ENCODE data around the gene NOL3. TPM values are rescaled to one million over a fixed set of nuclear protein-coding genes. Genes with fewer than 3 reads are reported as not detected.
A peak's percentile ranks its signal among the peaks of the same experiment; 100 is the strongest.

NOL3 gene
- total RNA-seq, 2 donors from 2014 or later: 26.2 to 31.0 TPM

DNA sequence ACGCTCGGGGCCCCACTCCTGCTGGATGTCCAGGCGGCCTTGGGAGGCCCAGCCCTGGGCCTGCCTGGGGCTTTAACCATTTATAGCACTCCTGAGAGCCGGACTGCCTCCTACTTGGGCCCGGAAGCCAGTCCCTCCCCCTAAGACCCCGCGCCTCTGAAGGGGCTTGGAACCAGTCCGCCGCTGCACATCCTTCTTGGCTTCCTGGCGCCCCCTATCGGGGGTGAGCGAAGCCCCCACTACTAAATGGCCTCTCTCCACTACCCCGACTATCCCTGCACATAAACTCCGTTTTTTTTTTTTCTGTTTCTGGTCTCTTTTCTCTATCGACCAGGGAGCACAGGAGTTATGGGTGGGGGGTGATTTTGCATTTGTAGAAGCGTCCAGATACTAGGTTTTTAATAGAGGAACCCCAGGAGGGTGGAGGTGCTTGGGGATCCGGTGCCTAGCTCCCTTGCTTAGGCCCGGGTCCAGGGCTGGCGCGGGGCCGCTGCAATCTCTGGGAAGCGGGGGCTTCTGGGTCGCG, 633 bp upstream of the NOL3 start:
- Histone ChIP-seq H3K27ac (peak overlapping the region; percentile 38), H3K36me3 (no peaks in the 10 kb centered on the region), H3K4me1 (peaks cover 24% of the 10 kb centered on the region), H3K4me3 (peak overlapping the region; percentile 34), H3K27me3 (peaks cover 18% of the 10 kb centered on the region), H3K9me3 (no peaks in the 10 kb centered on the region), H3K9ac (ENCODE audit: low read depth in 2 of 2, low read length in 2 of 2) (peak overlapping the region; percentile 28 to 72)
- peak; percentile 58 for DNase-seq
- TF ChIP-seq, protein P1, sequence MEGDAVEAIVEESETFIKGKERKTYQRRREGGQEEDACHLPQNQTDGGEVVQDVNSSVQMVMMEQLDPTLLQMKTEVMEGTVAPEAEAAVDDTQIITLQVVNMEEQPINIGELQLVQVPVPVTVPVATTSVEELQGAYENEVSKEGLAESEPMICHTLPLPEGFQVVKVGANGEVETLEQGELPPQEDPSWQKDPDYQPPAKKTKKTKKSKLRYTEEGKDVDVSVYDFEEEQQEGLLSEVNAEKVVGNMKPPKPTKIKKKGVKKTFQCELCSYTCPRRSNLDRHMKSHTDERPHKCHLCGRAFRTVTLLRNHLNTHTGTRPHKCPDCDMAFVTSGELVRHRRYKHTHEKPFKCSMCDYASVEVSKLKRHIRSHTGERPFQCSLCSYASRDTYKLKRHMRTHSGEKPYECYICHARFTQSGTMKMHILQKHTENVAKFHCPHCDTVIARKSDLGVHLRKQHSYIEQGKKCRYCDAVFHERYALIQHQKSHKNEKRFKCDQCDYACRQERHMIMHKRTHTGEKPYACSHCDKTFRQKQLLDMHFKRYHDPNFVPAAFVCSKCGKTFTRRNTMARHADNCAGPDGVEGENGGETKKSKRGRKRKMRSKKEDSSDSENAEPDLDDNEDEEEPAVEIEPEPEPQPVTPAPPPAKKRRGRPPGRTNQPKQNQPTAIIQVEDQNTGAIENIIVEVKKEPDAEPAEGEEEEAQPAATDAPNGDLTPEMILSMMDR (IDR thresholded peaks at IDR 0.05): peak; percentile 63
- intact Hi-C loops (cut with DNase I): no loop called here

DNA sequence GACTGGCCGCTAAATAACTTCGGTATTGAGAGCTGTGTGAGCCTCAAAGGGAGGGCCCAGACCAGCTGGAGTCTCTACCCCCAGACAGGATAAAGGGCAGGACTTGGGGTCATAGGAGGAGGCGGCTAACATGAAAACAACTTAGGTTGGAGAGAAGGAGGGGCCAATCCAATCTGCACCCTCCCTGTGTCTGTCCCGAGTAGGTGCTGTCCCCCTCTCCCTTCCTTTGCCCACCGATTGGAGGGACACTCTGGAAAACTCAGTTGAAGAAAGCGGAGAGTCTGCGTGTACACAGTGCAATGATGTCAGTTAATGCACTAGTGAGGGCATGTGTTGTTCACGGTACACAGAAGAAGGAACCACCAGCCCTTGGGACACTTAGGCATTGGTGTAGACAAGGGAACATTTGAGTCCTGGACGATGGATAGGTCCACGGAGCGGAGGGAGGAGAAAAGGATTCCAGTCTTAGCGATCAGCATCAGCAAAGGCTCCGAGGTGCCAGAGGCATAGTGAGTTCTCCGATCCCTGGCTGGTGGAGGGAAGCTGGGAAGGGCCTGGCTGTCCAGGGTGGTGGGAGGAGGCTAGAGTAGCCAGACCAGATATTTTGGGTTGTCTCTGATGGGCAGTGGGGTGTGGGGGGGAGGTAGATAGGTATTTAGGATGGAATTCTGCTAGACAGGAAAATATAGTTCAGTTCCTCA, 761 bp downstream of the NOL3 start:
- no peaks in the 10 kb centered on the region for H3K36me3 ChIP-seq
- no peaks in the 10 kb centered on the region for H3K9me3 ChIP-seq
- intact Hi-C loops (cut with DNase I): no loop called here
- H3K27me3 ChIP-seq: peaks cover 4% of the 10 kb centered on the region
- peaks cover 23% of the 10 kb centered on the region for H3K4me1 ChIP-seq
- DNase-seq: peak; percentile 32
- peak overlapping the region; percentile 62 to 65 for H3K9ac ChIP-seq (ENCODE audit: low read depth in 2 of 2, low read length in 2 of 2)
- H3K4me3 ChIP-seq: peak overlapping the region; percentile 34
- peak overlapping the region; percentile 38 for H3K27ac ChIP-seq
- TF ChIP-seq, protein P1 (IDR thresholded peaks at IDR 0.05): no peak

DNA sequence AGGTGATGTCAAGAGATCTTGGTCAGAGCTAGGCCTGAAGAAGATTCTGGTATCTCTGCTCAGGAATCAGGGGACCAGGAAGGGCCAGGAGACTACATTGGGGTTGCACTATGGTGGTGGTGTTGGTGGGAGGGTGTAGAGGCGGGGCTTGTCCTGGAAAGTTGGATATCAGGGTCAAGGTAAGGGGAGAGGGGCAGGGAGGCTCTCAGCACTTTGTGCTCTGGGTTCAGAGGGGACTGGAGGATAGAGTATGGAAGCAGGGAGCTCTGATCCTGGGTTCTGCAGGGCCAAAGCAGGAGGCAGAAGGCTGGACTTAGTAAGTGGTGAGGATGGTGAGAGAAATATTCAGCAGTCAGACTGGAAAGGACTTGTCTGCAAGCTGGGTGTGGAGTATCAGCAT, 3.0 kb downstream of the NOL3 start:
- intact Hi-C loops (cut with DNase I): no loop called here
- TF ChIP-seq, protein P1 (IDR thresholded peaks at IDR 0.05): no peak
- H3K4me3 ChIP-seq: peak overlapping the region; percentile 50

DNA sequence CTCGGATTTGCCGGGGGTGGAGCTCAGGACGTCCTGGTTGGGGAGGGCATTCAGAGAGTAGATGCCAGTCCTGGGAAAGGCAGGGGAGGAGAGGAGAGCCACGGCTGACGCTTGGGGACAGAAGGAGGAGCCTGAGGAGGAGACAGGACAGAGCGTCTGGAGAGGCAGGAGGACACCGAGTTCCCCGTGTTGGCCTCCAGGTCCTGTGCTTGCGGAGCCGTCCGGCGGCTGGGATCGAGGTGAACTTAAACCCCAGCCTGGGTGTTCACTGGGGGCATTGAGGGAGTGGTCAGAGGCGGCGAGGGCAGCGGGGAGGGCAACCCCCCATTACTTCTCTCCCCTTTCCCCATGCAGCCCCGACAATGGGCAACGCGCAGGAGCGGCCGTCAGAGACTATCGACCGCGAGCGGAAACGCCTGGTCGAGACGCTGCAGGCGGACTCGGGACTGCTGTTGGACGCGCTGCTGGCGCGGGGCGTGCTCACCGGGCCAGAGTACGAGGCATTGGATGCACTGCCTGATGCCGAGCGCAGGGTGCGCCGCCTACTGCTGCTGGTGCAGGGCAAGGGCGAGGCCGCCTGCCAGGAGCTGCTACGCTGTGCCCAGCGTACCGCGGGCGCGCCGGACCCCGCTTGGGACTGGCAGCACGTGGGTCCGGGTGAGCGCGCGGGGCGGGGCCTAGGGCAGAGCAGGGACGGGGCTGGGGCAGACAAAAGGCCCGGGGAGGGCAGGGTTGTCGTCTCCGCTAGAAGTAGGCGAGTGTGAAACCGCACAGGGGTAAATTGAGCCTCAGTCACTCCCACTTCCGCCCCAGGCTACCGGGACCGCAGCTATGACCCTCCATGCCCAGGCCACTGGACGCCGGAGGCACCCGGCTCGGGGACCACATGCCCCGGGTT, 3.7 kb downstream of the NOL3 start:
- Histone ChIP-seq H3K36me3 (no peaks in the 10 kb centered on the region), H3K9ac (ENCODE audit: low read depth in 2 of 2, low read length in 2 of 2) (peak overlapping the region; percentile 64 to 88), H3K9me3 (no peaks in the 10 kb centered on the region), H3K27ac (peak overlapping the region; percentile 94), H3K4me1 (peaks cover 26% of the 10 kb centered on the region), H3K4me3 (peak overlapping the region; percentile 50), H3K27me3 (no peaks in the 10 kb centered on the region)
- DNase-seq: peak; percentile 92
- intact Hi-C loops (cut with DNase I): no loop called here
- TF ChIP-seq, protein P1 (IDR thresholded peaks at IDR 0.05): no peak

More for the DNA sequence above, 3.0 kb downstream of the NOL3 start:
- peak; percentile 25 for DNase-seq
- H3K36me3 ChIP-seq: no peaks in the 10 kb centered on the region
- H3K9ac ChIP-seq (ENCODE audit: low read depth in 2 of 2, low read length in 2 of 2): peak overlapping the region; percentile 64 to 88
- no peaks in the 10 kb centered on the region for H3K27me3 ChIP-seq
- H3K4me1 ChIP-seq: peaks cover 23% of the 10 kb centered on the region
- no peaks in the 10 kb centered on the region for H3K9me3 ChIP-seq
- peak overlapping the region; percentile 94 for H3K27ac ChIP-seq

DNA sequence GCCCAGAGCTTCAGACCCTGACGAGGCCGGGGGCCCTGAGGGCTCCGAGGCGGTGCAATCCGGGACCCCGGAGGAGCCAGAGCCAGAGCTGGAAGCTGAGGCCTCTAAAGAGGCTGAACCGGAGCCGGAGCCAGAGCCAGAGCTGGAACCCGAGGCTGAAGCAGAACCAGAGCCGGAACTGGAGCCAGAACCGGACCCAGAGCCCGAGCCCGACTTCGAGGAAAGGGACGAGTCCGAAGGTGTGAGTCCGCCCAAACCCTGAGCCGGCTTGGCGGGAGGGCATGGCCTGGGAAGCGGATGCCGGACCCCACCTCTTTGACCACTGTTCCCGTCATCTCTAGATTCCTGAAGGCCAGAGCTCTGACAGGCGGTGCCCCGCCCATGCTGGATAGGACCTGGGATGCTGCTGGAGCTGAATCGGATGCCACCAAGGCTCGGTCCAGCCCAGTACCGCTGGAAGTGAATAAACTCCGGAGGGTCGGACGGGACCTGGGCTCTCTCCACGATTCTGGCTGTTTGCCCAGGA, 4.4 kb downstream of the NOL3 start:
- no peak for DNase-seq
- intact Hi-C loops (cut with DNase I): no loop called here
- no peaks in the 10 kb centered on the region for H3K9me3 ChIP-seq
- TF ChIP-seq, protein P1 (IDR thresholded peaks at IDR 0.05): no peak
- H3K4me1 ChIP-seq: peaks cover 19% of the 10 kb centered on the region
- H3K4me3 ChIP-seq: peak overlapping the region; percentile 50
- no peaks in the 10 kb centered on the region for H3K36me3 ChIP-seq
- no peaks in the 10 kb centered on the region for H3K27me3 ChIP-seq
- peak overlapping the region; percentile 94 for H3K27ac ChIP-seq
- H3K9ac ChIP-seq (ENCODE audit: low read depth in 2 of 2, low read length in 2 of 2): peak overlapping the region; percentile 64 to 88

Measured in colonic mucosa (tissue), 4 donors.